Occipital lobe (tissue), 2 donors: Measurements from ENCODE around the gene OPCML. TPM values are rescaled to one million over a fixed set of nuclear protein-coding genes. Genes with fewer than 3 reads are reported as not detected.

ENCODE experiments used
- DNase-seq: peaks from one replicate; lab custom pipeline; 2025; lab: John Stamatoyannopoulos, UW
- total RNA-seq: library from RNA; depleted of rRNA; stranded (reverse); fragments of >200 nt; gene quantifications from one replicate; pipeline ENCODE4 v1.2.3, GENCODE V29; 2014

Gene OPCML
- total RNA-seq, 1 donor from 2014 or later, result 65.5 TPM

- no peak for DNase-seq
Measured at GRCh38 chr11:132821014-132821413, 711.3 kb downstream of the OPCML start.

GRCh38 chr11:132818951-132819350, 713.4 kb downstream of the OPCML start:
- no peak for DNase-seq

GRCh38 chr11:132817387-132817786, 714.9 kb downstream of the OPCML start:
- no peak for DNase-seq

- DNase-seq, result no peak
Measured at GRCh38 chr11:132814410-132814809, 717.9 kb downstream of the OPCML start.

- DNase-seq, result no peak
Measured at GRCh38 chr11:132811649-132812048, 720.7 kb downstream of the OPCML start.

- DNase-seq, result no peak
Measured at GRCh38 chr11:132809070-132809469, 723.2 kb downstream of the OPCML start.

- no peak for DNase-seq
Measured at GRCh38 chr11:132804258-132804657, 728.0 kb downstream of the OPCML start.

- no peak for DNase-seq
Measured at GRCh38 chr11:132803436-132803835, 728.9 kb downstream of the OPCML start.

- DNase-seq, result no peak
Measured at GRCh38 chr11:132802947-132803346, 729.4 kb downstream of the OPCML start.

- DNase-seq, result no peak
Measured at GRCh38 chr11:132793831-132794230, 738.5 kb downstream of the OPCML start.

GRCh38 chr11:132792341-132793140, 739.8 kb downstream of the OPCML start:
- no peak for DNase-seq

- no peak for DNase-seq
Measured at GRCh38 chr11:132790971-132791370, 741.3 kb downstream of the OPCML start.

- DNase-seq, result no peak
Measured at GRCh38 chr11:132790466-132790865, 741.8 kb downstream of the OPCML start.

GRCh38 chr11:132788816-132789325, 743.4 kb downstream of the OPCML start:
- no peak for DNase-seq

- DNase-seq, result no peak
Measured at GRCh38 chr11:132785878-132786277, 746.4 kb downstream of the OPCML start.

GRCh38 chr11:132784441-132784840, 747.9 kb downstream of the OPCML start:
- DNase-seq, result no peak

- DNase-seq, result no peak
Measured at GRCh38 chr11:132782102-132782501, 750.2 kb downstream of the OPCML start.

GRCh38 chr11:132780046-132780445, 752.3 kb downstream of the OPCML start:
- no peak for DNase-seq

GRCh38 chr11:132779497-132779896, 752.8 kb downstream of the OPCML start:
- no peak for DNase-seq

GRCh38 chr11:132777067-132777975, 755.0 kb downstream of the OPCML start:
- DNase-seq, result no peak

GRCh38 chr11:132773751-132774150, 758.5 kb downstream of the OPCML start:
- no peak for DNase-seq
